ENCODE results near the gene PPFIA4. TPM values are rescaled to one million over a fixed set of nuclear protein-coding genes. Genes with fewer than 3 reads are reported as not detected.
"Not testable (repeated sequence)": the region's sequence is repeated elsewhere in the genome, so short reads cannot be mapped to it uniquely, and the experiment has no call there.

Gene PPFIA4
- total RNA-seq, 2 experiments from 2014 or later: 78.8 to 79.9 TPM

GRCh38 chr1:202982715-202983430, 43.4 kb upstream of the PPFIA4 start:
- Mint-ChIP-seq H3K27ac (no peak overlapping the region), H3K4me3 (no peak overlapping the region), H3K36me3 (ENCODE audit: low read depth) (no peaks in the 10 kb centered on the region), H3K9me3 (no peaks in the 10 kb centered on the region), H3K4me1 (ENCODE audit: low read depth) (no peaks in the 10 kb centered on the region), H3K27me3 (peaks cover 13% of the 10 kb centered on the region)
- intact Hi-C loops (cut with micrococcal nuclease): no loop called here
- ChIA-PET CTCF (interaction anchor here (1.2 kb wide), 1 partner anchor 16 kb away, joined by 3 read pairs; no protein-coding TSS in a partner anchor), POLR2A (interaction anchor here (0.6 kb wide), 1 partner anchor 707 kb away, joined by 3 read pairs; no protein-coding TSS in a partner anchor)
- TF ChIP-seq CTCF (IDR thresholded peaks at IDR 0.05): no peak
- DNase-seq: no peak
- no peak for ATAC-seq

- H3K4me1 Mint-ChIP-seq (ENCODE audit: low read depth); H3K36me3 Mint-ChIP-seq (ENCODE audit: low read depth); H3K9me3 Mint-ChIP-seq; POLR2A ChIA-PET; intact Hi-C loops (cut with micrococcal nuclease); ATAC-seq; DNase-seq; H3K4me3 Mint-ChIP-seq; CTCF ChIA-PET; H3K27me3 Mint-ChIP-seq; H3K27ac Mint-ChIP-seq: not testable (repeated sequence)
These were observed 40.2 kb upstream of the PPFIA4 start for GRCh38 chr1:202986120-202986519.

GRCh38 chr1:202987255-202987654, 39.0 kb upstream of the PPFIA4 start:
- intact Hi-C loops (cut with micrococcal nuclease): no loop called here
- Mint-ChIP-seq H3K4me1 (ENCODE audit: low read depth) (no peaks in the 10 kb centered on the region), H3K4me3 (no peak overlapping the region), H3K27ac (no peak overlapping the region), H3K9me3 (no peaks in the 10 kb centered on the region), H3K36me3 (ENCODE audit: low read depth) (no peaks in the 10 kb centered on the region), H3K27me3 (peaks cover 8% of the 10 kb centered on the region)
- ChIA-PET POLR2A (no interaction called here), CTCF (interaction anchor here (1.5 to 5.0 kb wide), 2 partner anchors 9 to 13 kb away, joined by 6 to 44 read pairs; no protein-coding TSS in a partner anchor)
- no peak for TF ChIP-seq CTCF (IDR thresholded peaks at IDR 0.05)
- DNase-seq: no peak
- ATAC-seq: no peak

- H3K36me3 Mint-ChIP-seq (ENCODE audit: low read depth): no peaks in the 10 kb centered on the region
- intact Hi-C loops (cut with micrococcal nuclease): no loop called here
- no peaks in the 10 kb centered on the region for H3K9me3 Mint-ChIP-seq
- CTCF ChIA-PET: interaction anchor here (0.6 to 5.0 kb wide), 4 partner anchors 10 to 202 kb away, joined by 3 to 44 read pairs (median 4); no protein-coding TSS in a partner anchor
- H3K4me3 Mint-ChIP-seq: no peak overlapping the region
- no peaks in the 10 kb centered on the region for H3K4me1 Mint-ChIP-seq (ENCODE audit: low read depth)
- peaks cover 8% of the 10 kb centered on the region for H3K27me3 Mint-ChIP-seq
- POLR2A ChIA-PET: no interaction called here
- no peak for TF ChIP-seq CTCF (IDR thresholded peaks at IDR 0.05)
- ATAC-seq: no peak
- DNase-seq: no peak
- H3K27ac Mint-ChIP-seq: no peak overlapping the region
These were observed 38.2 kb upstream of the PPFIA4 start for GRCh38 chr1:202987922-202988583.

- H3K27me3 Mint-ChIP-seq: peaks cover 14% of the 10 kb centered on the region
- H3K27ac Mint-ChIP-seq: no peak overlapping the region
- no peak for ATAC-seq
- DNase-seq: no peak
- H3K4me1 Mint-ChIP-seq (ENCODE audit: low read depth): no peaks in the 10 kb centered on the region
- H3K9me3 Mint-ChIP-seq: no peaks in the 10 kb centered on the region
- no peaks in the 10 kb centered on the region for H3K36me3 Mint-ChIP-seq (ENCODE audit: low read depth)
- CTCF ChIA-PET: interaction anchor here (1.7 to 5.0 kb wide), 2 partner anchors 10 to 49 kb away, joined by 8 to 44 read pairs; no protein-coding TSS in a partner anchor
- intact Hi-C loops (cut with micrococcal nuclease): loop anchor here (10.0 kb wide), 1 partner anchor 105 kb away; the partner anchor contains the start of gene RABIF
- POLR2A ChIA-PET: interaction anchor here (0.6 to 1.2 kb wide), 2 partner anchors 22 to 89 kb away, joined by 3 to 4 read pairs; no protein-coding TSS in a partner anchor
- no peak for TF ChIP-seq CTCF (IDR thresholded peaks at IDR 0.05)
- H3K4me3 Mint-ChIP-seq: no peak overlapping the region
These were observed 36.4 kb upstream of the PPFIA4 start for GRCh38 chr1:202989879-202990278.
